ENCODE data around the gene SRSF8. TPM values are rescaled to one million over a fixed set of nuclear protein-coding genes. Genes with fewer than 3 reads are reported as not detected.
A peak's percentile ranks its signal among the peaks of the same experiment; 100 is the strongest.

The SRSF8 gene
- total RNA-seq, 1 donor from 2014 or later, result 13.4 TPM

GRCh38 chr11:95101935-95102334 is 35.2 kb downstream of the SRSF8 start:
- DNase-seq (ENCODE audit: low read depth) (no peak), FAIRE-seq (no peak)
- Histone ChIP-seq H3K4me3 (ENCODE audit: low read depth, low read length) (no peak overlapping the region), H3K27me3 (ENCODE audit: control insufficient read depth, insufficient read depth, low read length) (no peaks in the 10 kb centered on the region), H3K36me3 (ENCODE audit: control insufficient read depth, insufficient read depth, low read length) (no peaks in the 10 kb centered on the region)
- TF ChIP-seq CTCF (IDR thresholded peaks at IDR 0.05; ENCODE audit: insufficient read depth, low read length, severe bottlenecking), result no peak

- no peak for TF ChIP-seq CTCF (IDR thresholded peaks at IDR 0.05; ENCODE audit: insufficient read depth, low read length, severe bottlenecking)
- no peak for FAIRE-seq
- DNase-seq (ENCODE audit: low read depth), result no peak
- no peak overlapping the region for H3K4me3 ChIP-seq (ENCODE audit: low read depth, low read length)
- no peaks in the 10 kb centered on the region for H3K27me3 ChIP-seq (ENCODE audit: control insufficient read depth, insufficient read depth, low read length)
- H3K36me3 ChIP-seq (ENCODE audit: control insufficient read depth, insufficient read depth, low read length), result no peaks in the 10 kb centered on the region
Observed at GRCh38 chr11:95102733-95103132, 36.0 kb downstream of the SRSF8 start.

- H3K27me3 ChIP-seq (ENCODE audit: control insufficient read depth, insufficient read depth, low read length), result no peaks in the 10 kb centered on the region
- FAIRE-seq (no peak), DNase-seq (ENCODE audit: low read depth) (no peak)
- H3K36me3 ChIP-seq (ENCODE audit: control insufficient read depth, insufficient read depth, low read length), result no peaks in the 10 kb centered on the region
- TF ChIP-seq CTCF (IDR thresholded peaks at IDR 0.05; ENCODE audit: insufficient read depth, low read length, severe bottlenecking), result no peak
- no peak overlapping the region for H3K4me3 ChIP-seq (ENCODE audit: low read depth, low read length)
Observed at GRCh38 chr11:95103701-95104100, 37.0 kb downstream of the SRSF8 start.

GRCh38 chr11:95104121-95104830 is 37.6 kb downstream of the SRSF8 start:
- FAIRE-seq, result no peak
- Histone ChIP-seq H3K36me3 (ENCODE audit: control insufficient read depth, insufficient read depth, low read length) (no peaks in the 10 kb centered on the region), H3K27me3 (ENCODE audit: control insufficient read depth, insufficient read depth, low read length) (no peaks in the 10 kb centered on the region), H3K4me3 (ENCODE audit: low read depth, low read length) (no peak overlapping the region)
- peak; percentile 81 for DNase-seq (ENCODE audit: low read depth)
- no peak for TF ChIP-seq CTCF (IDR thresholded peaks at IDR 0.05; ENCODE audit: insufficient read depth, low read length, severe bottlenecking)

- no peaks in the 10 kb centered on the region for H3K36me3 ChIP-seq (ENCODE audit: control insufficient read depth, insufficient read depth, low read length)
- FAIRE-seq (no peak), DNase-seq (ENCODE audit: low read depth) (no peak)
- no peak for TF ChIP-seq CTCF (IDR thresholded peaks at IDR 0.05; ENCODE audit: insufficient read depth, low read length, severe bottlenecking)
- H3K4me3 ChIP-seq (ENCODE audit: low read depth, low read length), result no peak overlapping the region
- no peaks in the 10 kb centered on the region for H3K27me3 ChIP-seq (ENCODE audit: control insufficient read depth, insufficient read depth, low read length)
Observed at GRCh38 chr11:95104856-95105255, 38.1 kb downstream of the SRSF8 start.

GRCh38 chr11:95108159-95108611 is 41.5 kb downstream of the SRSF8 start:
- FAIRE-seq (peak; percentile 95), DNase-seq (ENCODE audit: low read depth) (peak; percentile 86)
- Histone ChIP-seq H3K27me3 (ENCODE audit: control insufficient read depth, insufficient read depth, low read length) (no peaks in the 10 kb centered on the region), H3K36me3 (ENCODE audit: control insufficient read depth, insufficient read depth, low read length) (no peaks in the 10 kb centered on the region), H3K4me3 (ENCODE audit: low read depth, low read length) (no peak overlapping the region)
- TF ChIP-seq CTCF (IDR thresholded peaks at IDR 0.05; ENCODE audit: insufficient read depth, low read length, severe bottlenecking), result no peak

Data from bronchial epithelial cell (primary cell).